Adrenal gland (tissue), 19 donors: ENCODE results near the gene CAMK1D. TPM values are rescaled to one million over a fixed set of nuclear protein-coding genes. Genes with fewer than 3 reads are reported as not detected.
"Not testable (repeated sequence)": the region's sequence is repeated elsewhere in the genome, so short reads cannot be mapped to it uniquely, and the experiment has no call there.

Experiments
- DNase-seq, 7 donors: peaks; one replicate each; pipeline ENCODE4 v3.0.0-alpha.2; 2019 to 2020
- H3K27ac ChIP-seq, 5 donors: fragments of 200-600 bp; sonication (generic) in 4 of 5; 1 replicate in 3 of 5; 2 replicates in 2 of 5; pipeline versions ENCODE4 v1.5.1 to v1.8.0; 2016 to 2020; ENCODE audit warnings: mild to moderate bottlenecking in 1 of 5
- H3K27me3 ChIP-seq: fragments of 200-600 bp; 2 replicates; pipeline ENCODE4 v1.8.0; 2021
- H3K36me3 ChIP-seq, 2 donors: fragments of 200-600 bp; replicated peaks in 1 of 2; 1 replicate in 1 of 2; 2 replicates in 1 of 2; pipeline versions ENCODE4 v1.5.1 to v1.8.0; 2018 to 2022
- H3K4me1 ChIP-seq, 2 donors: fragments of 200-600 bp; replicated peaks in 1 of 2; 1 replicate in 1 of 2; 2 replicates in 1 of 2; pipeline versions ENCODE4 v1.5.1 to v1.8.0; 2018 to 2021
- H3K4me3 ChIP-seq, 4 donors: fragments of 200-600 bp; sonication (generic) in 3 of 4; one replicate each; pipeline ENCODE4 v1.5.1; 2016 to 2018
- H3K9me3 ChIP-seq, 3 donors: fragments of 200-600 bp; sonication (generic) in 1 of 3; replicated peaks in 1 of 3; 1 replicate in 2 of 3; 2 replicates in 1 of 3; pipeline versions ENCODE4 v1.5.1 to v1.8.0; 2016 to 2021
- POLR2A ChIP-seq, 2 donors: fragments of 450-650 bp; IDR thresholded peaks; one replicate each; pipeline ENCODE4 v1.6.1; 2017; ENCODE audit warnings: antibody characterized with exemption in 2 of 2, mild to moderate bottlenecking in 2 of 2, moderate library complexity in 1 of 2
- whole genome bisulfite sequencing, 4 donors: extraction: QIAGEN DNeasy Blood & Tissue Kit in 2 of 4; methylation state at CpG; one replicate each; pipeline versions ENCODE4 v1.1.5 to v1.1.7; 2013 to 2017; 5-methylcytosine and 5-hydroxymethylcytosine counted together
- intact Hi-C, 2 donors: fragments of 100-400 bp; cut with DNase I; formaldehyde crosslinking; loops; one replicate each; pipeline versions ENCODE4 v1.14.1 to v1.15.0; 2022 to 2023
- long read RNA-seq, 10 donors: library from polyadenylated mRNA in 3 of 10; unstranded in 2 of 10; stranded (forward) in 1 of 10; transcript quantifications; one replicate each; pipeline ENCODE4 v2.0.0 and lab custom pipeline, GENCODE V29; 2021 to 2026
- polyA plus RNA-seq, 3 donors: library from polyadenylated mRNA; stranded (reverse); fragments of 200-250 nt in 2 of 3; fragments of 350-450 nt in 1 of 3; fragmentation: Illumina TruSeq in 1 of 3; extraction: RNeasy Lipid Tissue Mini Kit (QIAGEN cat#74804) in 1 of 3; gene quantifications; one replicate each; pipeline ENCODE4 v1.2.3, GENCODE V29; 2013 to 2014
- total RNA-seq, 9 donors: library from RNA; depleted of rRNA in 4 of 9; stranded (reverse); fragments of >200 nt in 4 of 9; fragments of 120-200 nt in 1 of 9; fragmentation: NEBNext Ultra II Directional in 1 of 9; extraction: Animal tissue kit (Norgen Biotek cat#: 25700) in 1 of 9; gene quantifications; one replicate each; pipeline versions ENCODE4 v1.1.0 to v1.2.4, GENCODE V29; 2013 to 2023
- TF ChIP-seq, protein P1 (sequence below), 6 experiments: fragments of 450-650 bp in 4 of 6; fragments of 200-600 bp in 2 of 6; sonication (generic) in 1 of 6; IDR thresholded peaks; 1 replicate in 5 of 6; 2 replicates in 1 of 6; pipeline versions ENCODE4 v1.5.1 to v1.8.0; 2016 to 2021; ENCODE audit warnings: antibody characterized with exemption in 6 of 6, mild to moderate bottlenecking in 2 of 6, moderate library complexity in 1 of 6
- donor health status: healthy with polysubstance abuse.
- donor health status: Bipolar disorder and iron deficiency.
- donor health status: DM: yes; HTN: yes; CAD: no.
- donor health status: DM: no; HTN: no; CAD: no.
- donor health status: DM: no; HTN: no; CAD: no.
- donor health status: DM: yes; HTN: yes; CAD: no.

CAMK1D gene
- total RNA-seq, result 1 to 10 TPM; 2.4 to 9.4 (median 7.3) TPM
- 1 to 10 TPM; 2.3 to 4.5 (median 3.9) TPM for polyA plus RNA-seq
- long read RNA-seq, donor 1, result 0 reads
- long read RNA-seq, donor 2, result 0 reads
- long read RNA-seq, donor 3, result 0 reads
- long read RNA-seq, donor 4, partial matches to known transcripts, result 0 of 2 reads
- long read RNA-seq, donor 4, other reads (novel, unspliced or antisense), result 2 of 2 reads
- long read RNA-seq, donor 5, partial matches to known transcripts, result 0 of 2 reads
- long read RNA-seq, donor 5, other reads (novel, unspliced or antisense), result 2 of 2 reads
- long read RNA-seq, donor 6, partial matches to known transcripts, result 1 of 6 reads
- long read RNA-seq, donor 6, other reads (novel, unspliced or antisense), result 5 of 6 reads
- long read RNA-seq, donor 7, result 0 reads
- long read RNA-seq, donor 8, result 0 reads
- long read RNA-seq, donor 9, result 0 reads
- long read RNA-seq, donor 10, result 0 reads

GRCh38 chr10:12348870-12349628 is at the start of gene CAMK1D:
Gene CAMK1D, plus strand, starts transcription at chr10:12349547.
- 0 to 1% (median 0%) methylated on average over 18 to 92 of the region's 95 CpGs for WGBS, 4 donors
- intact Hi-C loops, result no loop called here
- Histone ChIP-seq H3K27me3 (no peaks in the 10 kb centered on the region), H3K9me3 (no peaks in the 10 kb centered on the region), H3K4me3 (peak within 1 kb of the TSS in 3 of 4 donors; percentile 33 to 80 (median 54)), H3K27ac (peak within 1 kb of the TSS in 3 of 5 donors; percentile 64 to 88 (median 71)), H3K4me1 (peaks cover 4 to 5% of the 10 kb centered on the region in 2 donors), H3K36me3 (no peaks in the 10 kb centered on the region)
- peak; percentile 72 to 84 (median 75) for DNase-seq
- peak in 1 of 2 donors; percentile 41 for TF ChIP-seq POLR2A (IDR thresholded peaks at IDR 0.05)
- TF ChIP-seq, protein P1, sequence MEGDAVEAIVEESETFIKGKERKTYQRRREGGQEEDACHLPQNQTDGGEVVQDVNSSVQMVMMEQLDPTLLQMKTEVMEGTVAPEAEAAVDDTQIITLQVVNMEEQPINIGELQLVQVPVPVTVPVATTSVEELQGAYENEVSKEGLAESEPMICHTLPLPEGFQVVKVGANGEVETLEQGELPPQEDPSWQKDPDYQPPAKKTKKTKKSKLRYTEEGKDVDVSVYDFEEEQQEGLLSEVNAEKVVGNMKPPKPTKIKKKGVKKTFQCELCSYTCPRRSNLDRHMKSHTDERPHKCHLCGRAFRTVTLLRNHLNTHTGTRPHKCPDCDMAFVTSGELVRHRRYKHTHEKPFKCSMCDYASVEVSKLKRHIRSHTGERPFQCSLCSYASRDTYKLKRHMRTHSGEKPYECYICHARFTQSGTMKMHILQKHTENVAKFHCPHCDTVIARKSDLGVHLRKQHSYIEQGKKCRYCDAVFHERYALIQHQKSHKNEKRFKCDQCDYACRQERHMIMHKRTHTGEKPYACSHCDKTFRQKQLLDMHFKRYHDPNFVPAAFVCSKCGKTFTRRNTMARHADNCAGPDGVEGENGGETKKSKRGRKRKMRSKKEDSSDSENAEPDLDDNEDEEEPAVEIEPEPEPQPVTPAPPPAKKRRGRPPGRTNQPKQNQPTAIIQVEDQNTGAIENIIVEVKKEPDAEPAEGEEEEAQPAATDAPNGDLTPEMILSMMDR (IDR thresholded peaks at IDR 0.05), result peak in 3 of 6 experiments; percentile 11 to 29 (median 28)

- WGBS, 4 donors, result 88 to 97% (median 93%) methylated on average over 4 of the region's 4 CpGs
- intact Hi-C loops, H3K36me3 ChIP-seq, H3K27me3 ChIP-seq, DNase-seq, H3K9me3 ChIP-seq, H3K27ac ChIP-seq, H3K4me1 ChIP-seq, H3K4me3 ChIP-seq: not testable (repeated sequence)
Observed at GRCh38 chr10:12301036-12301435, 48.3 kb upstream of the CAMK1D start.

DNA sequence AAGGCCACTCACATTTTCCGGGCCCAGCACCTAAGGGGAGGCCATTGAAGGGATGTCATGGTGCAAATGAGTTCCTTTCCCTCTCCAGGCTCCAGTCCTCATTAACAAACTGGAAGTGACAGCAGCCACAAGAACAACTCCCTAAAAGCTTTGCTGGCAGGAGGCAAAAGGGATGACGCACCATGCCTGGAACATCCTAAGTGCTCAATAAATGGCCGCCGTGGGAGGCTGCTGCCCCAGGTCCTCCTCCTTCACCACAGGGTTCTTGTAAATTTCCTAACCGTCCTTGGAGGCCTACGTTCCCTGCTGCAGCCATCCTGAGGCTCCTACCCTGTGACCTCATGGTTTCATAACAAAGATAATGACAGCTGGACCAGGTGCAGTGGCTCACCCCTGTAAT is 41.3 kb upstream of the CAMK1D start:
- H3K27me3 ChIP-seq, result no peaks in the 10 kb centered on the region
- no peaks in the 10 kb centered on the region for H3K9me3 ChIP-seq
- H3K27ac ChIP-seq, result no peak overlapping the region
- TF ChIP-seq, protein P1 (IDR thresholded peaks at IDR 0.05), result no peak
- TF ChIP-seq POLR2A (IDR thresholded peaks at IDR 0.05), result no peak
- H3K4me3 ChIP-seq, result no peak overlapping the region
- H3K36me3 ChIP-seq, result no peaks in the 10 kb centered on the region
- no peak for DNase-seq
- H3K4me1 ChIP-seq, result no peaks in the 10 kb centered on the region
- intact Hi-C loops, result no loop called here
- 77 to 88% (median 85%) methylated on average over 6 of the region's 6 CpGs for WGBS, 4 donors

GRCh38 chr10:12308736-12309375 is 40.5 kb upstream of the CAMK1D start:
- H3K4me3 ChIP-seq, result no peak overlapping the region
- intact Hi-C loops, result no loop called here
- no peaks in the 10 kb centered on the region for H3K4me1 ChIP-seq
- H3K27ac ChIP-seq, result no peak overlapping the region
- WGBS, 4 donors, result 65 to 75% (median 67%) methylated on average over 6 to 8 of the region's 8 CpGs
- no peaks in the 10 kb centered on the region for H3K9me3 ChIP-seq
- no peaks in the 10 kb centered on the region for H3K36me3 ChIP-seq
- DNase-seq, result no peak
- H3K27me3 ChIP-seq, result no peaks in the 10 kb centered on the region
- TF ChIP-seq, protein P1 (IDR thresholded peaks at IDR 0.05), result no peak
- TF ChIP-seq POLR2A (IDR thresholded peaks at IDR 0.05), result no peak

- DNase-seq, H3K36me3 ChIP-seq, H3K4me1 ChIP-seq, H3K4me3 ChIP-seq, H3K9me3 ChIP-seq, H3K27me3 ChIP-seq, intact Hi-C loops, H3K27ac ChIP-seq: not testable (repeated sequence)
- WGBS, 4 donors, result 66 to 94% (median 75%) methylated on average over 5 of the region's 5 CpGs
Observed at GRCh38 chr10:12309783-12310182, 39.6 kb upstream of the CAMK1D start.
